Measurements from ENCODE around the gene PRG2. TPM values are rescaled to one million over a fixed set of nuclear protein-coding genes. Genes with fewer than 3 reads are reported as not detected.

Gene PRG2
- total and polyA plus RNA-seq, 2 of the 4 experiments (the other 2 are of a cell fraction), result not detected

DNA sequence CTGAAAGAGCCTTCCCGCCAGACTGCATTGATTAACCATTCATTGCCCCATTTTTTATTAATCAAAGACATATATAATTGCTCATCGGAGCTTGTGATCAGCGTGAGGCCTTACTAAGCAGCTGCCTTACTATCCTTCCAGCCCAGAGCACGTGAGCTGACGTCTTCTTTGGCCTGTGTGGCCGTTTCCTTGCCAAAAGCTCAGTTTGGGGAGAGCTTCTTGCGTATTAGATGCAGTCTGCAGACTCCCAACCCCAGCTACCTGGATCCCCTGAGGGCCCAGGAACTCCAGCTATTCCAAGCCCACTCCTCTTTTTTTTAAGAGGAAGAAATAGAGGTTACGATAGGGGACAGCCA lies 37.3 kb upstream of the PRG2 start:
- dilution Hi-C loops (cut with HindIII; ENCODE audit: low sequenced_read_pairs, unreplicated experiment), result no loop called here
- Histone ChIP-seq H3K9ac (ENCODE audit: low read depth, low read length) (peak overlapping the region; percentile 80; the same call in 1 of the 2 replicates), H2AK5ac (ENCODE audit: low read depth, low read length) (peak overlapping the region; percentile 36; the same call in 1 of the 2 replicates), H3K9me3 (ENCODE audit: control insufficient read depth, insufficient read depth, low read length) (no peaks in the 10 kb centered on the region), H3K27me3 (ENCODE audit: control insufficient read depth, insufficient read depth, low read length) (no peaks in the 10 kb centered on the region), H3K36me3 (ENCODE audit: control insufficient read depth, insufficient read depth, low read length) (0 out of 2 replicates have a peak, but pooled peaks cover 3% of the 10 kb centered on the region), H3K23ac (ENCODE audit: low read depth, low read length) (peak overlapping the region; percentile 37), H3K4me1 (ENCODE audit: control insufficient read depth, insufficient read depth, low read length) (peaks cover 38% of the 10 kb centered on the region), H4K8ac (ENCODE audit: low read depth in 2 of 2, low read length in 2 of 2) (peak overlapping the region; percentile 53 to 90; a peak in 3 of 4 replicates), H3K14ac (replicated peaks; ENCODE audit: low read depth, low read length) (peak overlapping the region; percentile 5; the same call in 1 of the 2 replicates), H3K4me2 (ENCODE audit: low read depth, low read length) (no peak overlapping the region; the same call in 1 of the 2 replicates), H4K91ac (ENCODE audit: insufficient read depth, low read depth, low read length) (peak overlapping the region; percentile 94), H3K27ac (ENCODE audit: insufficient read depth, low read length) (peak overlapping the region; percentile 97), H4K20me1 (ENCODE audit: insufficient read depth, low read length) (0 out of 2 replicates have a peak, but pooled peaks cover 4% of the 10 kb centered on the region), H3K4ac (ENCODE audit: low read depth, low read length) (peak overlapping the region; percentile 75), H2AFZ (replicated peaks; ENCODE audit: low read length, poor library complexity) (peak overlapping the region; percentile 88), H3K9me1 (ENCODE audit: insufficient read depth, low read length) (peaks cover 18% of the 10 kb centered on the region), H3K4me3 (ENCODE audit: insufficient read depth, low read depth, low read length) (no peak overlapping the region), H4K5ac (ENCODE audit: low read depth, low read length) (peak overlapping the region; percentile 23; the same call in 1 of the 2 replicates), H2BK20ac (ENCODE audit: low read depth, low read length) (peak overlapping the region; percentile 1; the same call in 1 of the 2 replicates), H2BK5ac (ENCODE audit: low read depth, low read length, poor library complexity, severe bottlenecking) (peak overlapping the region; percentile 1), H3K56ac (ENCODE audit: extremely low read depth, insufficient read depth, low read length) (no peak overlapping the region), H2AK9ac (replicated peaks; ENCODE audit: low read depth, low read length, poor library complexity) (no peak overlapping the region), H3K79me1 (ENCODE audit: low read depth in 1 of 2, low read length in 2 of 2) (peaks cover 6 to 23% of the 10 kb centered on the region in 2 experiments; a peak in 3 of 4 replicates), H3K18ac (ENCODE audit: low read depth, low read length) (peak overlapping the region; percentile 46; the same call in 1 of the 2 replicates), H2BK120ac (ENCODE audit: low read depth, low read length) (peak overlapping the region; percentile 35), H2BK15ac (ENCODE audit: low read depth, low read length) (peak overlapping the region; percentile 75; the same call in 2 of the 3 replicates)
- WGBS, 2 experiments (ENCODE audit: extremely low coverage in 2 of 2, insufficient read length in 1 of 2), result 40% methylated on average over 1 of the region's 8 CpGs; no CpG with 5 or more reads in 1 of the 2 experiments
- TF ChIP-seq, protein P1, sequence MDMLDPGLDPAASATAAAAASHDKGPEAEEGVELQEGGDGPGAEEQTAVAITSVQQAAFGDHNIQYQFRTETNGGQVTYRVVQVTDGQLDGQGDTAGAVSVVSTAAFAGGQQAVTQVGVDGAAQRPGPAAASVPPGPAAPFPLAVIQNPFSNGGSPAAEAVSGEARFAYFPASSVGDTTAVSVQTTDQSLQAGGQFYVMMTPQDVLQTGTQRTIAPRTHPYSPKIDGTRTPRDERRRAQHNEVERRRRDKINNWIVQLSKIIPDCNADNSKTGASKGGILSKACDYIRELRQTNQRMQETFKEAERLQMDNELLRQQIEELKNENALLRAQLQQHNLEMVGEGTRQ (IDR thresholded peaks at IDR 0.05; ENCODE audit: low read depth, low read length), result peak; percentile 35
- TF ChIP-seq BHLHE40 (IDR thresholded peaks at IDR 0.05; ENCODE audit: low read depth, low read length) (peak; percentile 58; the same call in 1 of the 2 replicates), CEBPB (IDR thresholded peaks at IDR 0.05; ENCODE audit: low read depth, low read length) (no peak)
- ChIA-PET CTCF (interaction anchor here (0.6 to 0.8 kb wide), 2 partner anchors 21 to 29 kb away, joined by 3 to 4 read pairs; no protein-coding TSS in a partner anchor), POLR2A (ENCODE audit: unreplicated experiment) (no interaction called here)
- BruUV-seq (replicated peaks), result no TSS peak
- intact Hi-C loops (cut with micrococcal nuclease), result no loop called here
- in situ Hi-C loops (cut with MboI; ENCODE audit: low sequenced_read_pairs), result no loop called here
- ATAC-seq (ENCODE audit: low read depth) (no peak), DNase-seq (peak; percentile 57)
